Measurements from ENCODE around the gene PPP1CA.

DNA sequence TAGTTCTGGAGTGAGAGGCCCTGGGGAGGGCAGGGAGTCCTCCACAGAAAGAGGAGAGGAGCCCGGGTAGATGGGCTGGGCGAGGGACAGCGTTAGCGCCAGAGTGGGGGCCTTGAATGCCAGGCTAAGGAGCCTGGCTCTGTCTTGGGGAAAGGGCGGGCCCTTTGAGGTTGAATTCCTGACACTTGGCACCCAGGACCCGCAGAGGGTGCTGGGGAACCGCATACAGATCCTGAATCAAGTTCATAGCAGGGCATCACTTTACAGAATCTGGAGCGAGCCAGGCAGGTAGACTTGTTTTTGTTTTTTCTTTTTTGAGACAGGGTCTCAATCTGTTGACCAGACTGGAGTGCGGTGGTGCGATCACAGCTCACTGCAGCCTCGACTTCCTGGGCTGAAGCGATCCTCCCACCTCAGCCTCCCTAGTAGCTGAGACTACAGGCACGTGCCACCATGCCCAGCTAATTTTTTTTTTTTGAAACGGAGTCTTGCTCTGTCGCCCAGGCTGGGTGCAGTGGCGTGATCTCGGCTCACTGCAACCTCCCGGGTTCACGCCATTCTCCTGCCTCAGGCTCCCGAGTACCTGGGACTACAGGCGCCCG lies 19.9 kb upstream of the PPP1CA start:
- TF ChIP-seq, protein P1, sequence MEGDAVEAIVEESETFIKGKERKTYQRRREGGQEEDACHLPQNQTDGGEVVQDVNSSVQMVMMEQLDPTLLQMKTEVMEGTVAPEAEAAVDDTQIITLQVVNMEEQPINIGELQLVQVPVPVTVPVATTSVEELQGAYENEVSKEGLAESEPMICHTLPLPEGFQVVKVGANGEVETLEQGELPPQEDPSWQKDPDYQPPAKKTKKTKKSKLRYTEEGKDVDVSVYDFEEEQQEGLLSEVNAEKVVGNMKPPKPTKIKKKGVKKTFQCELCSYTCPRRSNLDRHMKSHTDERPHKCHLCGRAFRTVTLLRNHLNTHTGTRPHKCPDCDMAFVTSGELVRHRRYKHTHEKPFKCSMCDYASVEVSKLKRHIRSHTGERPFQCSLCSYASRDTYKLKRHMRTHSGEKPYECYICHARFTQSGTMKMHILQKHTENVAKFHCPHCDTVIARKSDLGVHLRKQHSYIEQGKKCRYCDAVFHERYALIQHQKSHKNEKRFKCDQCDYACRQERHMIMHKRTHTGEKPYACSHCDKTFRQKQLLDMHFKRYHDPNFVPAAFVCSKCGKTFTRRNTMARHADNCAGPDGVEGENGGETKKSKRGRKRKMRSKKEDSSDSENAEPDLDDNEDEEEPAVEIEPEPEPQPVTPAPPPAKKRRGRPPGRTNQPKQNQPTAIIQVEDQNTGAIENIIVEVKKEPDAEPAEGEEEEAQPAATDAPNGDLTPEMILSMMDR (IDR thresholded peaks at IDR 0.05 in 2 of 3, conservative IDR thresholded peaks at IDR 0.05 in 1 of 3; ENCODE audit: borderline replicate concordance in 1 of 3, insufficient read depth in 1 of 3, low read depth in 2 of 3, low read length in 2 of 3) = no peak
- no peak for TF ChIP-seq POLR2AphosphoS5 (IDR thresholded peaks at IDR 0.05; ENCODE audit: low read depth, low read length)
- no peak for TF ChIP-seq MAX (IDR thresholded peaks at IDR 0.05)
- no peak for TF ChIP-seq EZH2 (IDR thresholded peaks at IDR 0.05)
- TF ChIP-seq SP1 (IDR thresholded peaks at IDR 0.05; ENCODE audit: low read depth) = no peak
